ENCODE measurements around the gene RNF39.

The RNF39 gene

DNA sequence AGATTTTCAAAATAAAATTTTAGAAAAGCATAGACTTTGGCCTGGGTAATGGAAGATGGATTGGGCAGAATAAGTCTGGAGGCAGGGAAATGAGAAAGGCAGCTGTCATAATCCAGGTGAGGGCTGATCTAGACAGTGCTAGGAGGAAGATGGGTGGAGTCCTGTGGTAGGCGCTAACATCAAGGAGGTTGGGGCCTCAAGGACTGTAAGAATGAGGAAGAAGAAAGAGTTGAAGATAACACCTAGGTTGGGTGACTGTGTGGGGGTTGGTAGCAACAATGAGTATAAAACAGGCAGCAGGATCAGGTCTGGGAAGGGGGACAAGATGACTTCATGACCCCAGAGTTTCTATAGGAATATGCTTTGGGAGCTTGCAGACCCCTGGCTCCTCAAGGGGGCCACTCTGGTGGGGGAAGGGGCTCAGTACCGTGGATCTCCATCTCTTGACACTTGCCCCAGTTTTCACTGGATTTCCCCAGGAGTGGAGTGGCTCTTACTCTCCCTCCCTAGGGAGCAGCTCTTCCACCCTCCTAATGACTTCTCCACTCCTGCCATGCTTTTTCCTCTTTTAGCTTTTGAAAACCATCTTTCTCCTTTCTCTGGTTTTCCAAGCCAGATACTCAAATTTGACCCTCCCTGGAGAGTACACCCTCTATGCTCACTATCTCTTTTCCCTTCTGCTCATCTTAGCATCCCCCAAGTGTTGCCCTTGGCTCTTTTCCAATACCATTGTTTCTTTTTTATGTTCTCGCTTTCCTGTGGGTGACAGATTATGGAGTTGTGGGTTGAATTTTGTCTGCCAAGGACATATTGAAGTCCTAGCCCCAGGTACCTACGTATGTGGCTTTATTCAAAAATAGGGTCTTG is 22.6 kb upstream of the RNF39 start:
- DNase-seq (ENCODE audit: extremely low read depth in 1 of 2, low read depth in 1 of 2), result no peak

DNA sequence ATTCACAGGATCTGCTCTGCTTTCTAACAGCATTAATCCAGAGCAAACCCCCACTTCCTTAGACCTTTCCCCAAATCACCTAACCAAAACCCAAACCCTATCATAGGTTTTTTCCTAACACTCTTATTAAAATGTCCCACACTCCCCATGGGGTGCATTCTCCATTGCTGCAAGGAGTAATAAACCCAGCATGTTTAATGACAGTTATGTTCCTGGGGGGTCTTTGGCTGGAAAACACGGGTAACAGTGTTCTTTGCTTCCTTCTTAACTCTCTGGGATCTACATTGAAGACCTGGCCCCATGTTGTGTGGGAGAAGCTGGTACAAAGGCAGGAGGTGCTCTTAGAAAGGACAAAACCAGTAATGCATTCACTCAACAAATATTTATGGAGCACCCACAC is 21.3 kb upstream of the RNF39 start:
- no peak for DNase-seq (ENCODE audit: extremely low read depth in 1 of 2, low read depth in 1 of 2)

DNA sequence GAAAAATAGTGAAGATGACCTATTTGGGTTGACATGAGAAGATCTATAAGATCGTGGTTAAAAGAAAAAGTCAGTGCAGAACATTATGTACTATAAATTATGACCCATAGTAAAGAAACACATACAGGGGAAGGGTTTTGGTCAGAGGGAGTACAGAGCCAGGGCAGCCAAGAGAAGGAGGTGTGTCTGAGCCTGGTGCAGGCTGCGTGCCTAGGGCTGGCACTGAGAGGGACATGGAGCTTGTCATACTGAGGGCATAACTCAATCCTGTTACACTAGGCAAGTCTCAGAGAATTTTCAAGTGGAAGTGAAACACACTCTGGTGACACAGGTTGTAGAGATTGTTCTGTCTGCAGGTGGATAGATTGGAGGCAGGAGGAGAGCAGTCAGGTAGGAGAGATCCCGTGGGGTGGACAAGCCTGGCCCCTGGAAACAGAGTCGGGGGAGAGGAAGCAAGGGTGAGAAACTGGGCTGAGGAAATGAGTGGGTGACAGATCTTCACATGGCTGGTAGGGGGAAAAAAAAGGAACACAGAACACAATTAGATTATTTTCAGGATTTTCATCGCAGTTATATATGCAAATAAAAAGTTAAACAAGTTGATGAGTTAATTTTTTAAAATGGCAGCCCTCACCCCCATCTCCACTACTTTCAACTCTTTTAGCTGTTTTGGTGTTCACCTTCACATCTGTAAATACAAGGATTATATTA is 18.5 kb upstream of the RNF39 start:
- DNase-seq (ENCODE audit: extremely low read depth in 1 of 2, low read depth in 1 of 2), result no peak

DNA sequence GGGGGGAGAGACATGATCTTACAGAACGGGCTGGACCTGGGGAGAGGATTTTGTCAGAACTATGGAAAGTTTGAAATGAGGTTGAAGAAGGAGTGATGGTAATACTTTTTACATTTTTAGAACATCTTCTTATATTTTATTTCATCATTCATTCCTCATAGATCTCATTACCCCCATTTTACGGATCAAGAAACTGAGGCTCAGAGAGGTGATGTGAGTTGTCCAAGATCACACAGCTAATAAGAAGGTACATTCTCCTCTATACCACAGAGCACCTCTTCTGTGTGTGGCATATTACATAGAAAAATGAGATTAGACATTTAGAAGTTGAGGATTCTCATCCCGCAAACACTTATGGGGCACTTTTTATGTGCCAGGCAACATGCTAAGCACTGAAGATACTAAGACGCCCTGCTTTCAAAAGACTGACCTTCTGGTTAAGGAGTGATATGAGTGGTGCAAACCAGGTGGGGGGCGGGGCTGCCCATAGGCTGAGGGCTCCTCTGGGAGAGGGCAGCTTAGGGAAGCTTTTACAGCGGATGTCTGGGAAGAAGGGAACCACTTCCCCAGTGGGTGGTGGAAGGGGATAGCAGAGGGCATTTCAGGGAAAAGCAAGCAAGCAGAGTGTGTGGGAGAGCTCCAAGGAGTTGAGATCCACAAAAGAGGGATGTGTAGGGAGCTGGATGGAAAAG is 17.4 kb upstream of the RNF39 start:
- DNase-seq (ENCODE audit: extremely low read depth in 1 of 2, low read depth in 1 of 2), result no peak

DNA sequence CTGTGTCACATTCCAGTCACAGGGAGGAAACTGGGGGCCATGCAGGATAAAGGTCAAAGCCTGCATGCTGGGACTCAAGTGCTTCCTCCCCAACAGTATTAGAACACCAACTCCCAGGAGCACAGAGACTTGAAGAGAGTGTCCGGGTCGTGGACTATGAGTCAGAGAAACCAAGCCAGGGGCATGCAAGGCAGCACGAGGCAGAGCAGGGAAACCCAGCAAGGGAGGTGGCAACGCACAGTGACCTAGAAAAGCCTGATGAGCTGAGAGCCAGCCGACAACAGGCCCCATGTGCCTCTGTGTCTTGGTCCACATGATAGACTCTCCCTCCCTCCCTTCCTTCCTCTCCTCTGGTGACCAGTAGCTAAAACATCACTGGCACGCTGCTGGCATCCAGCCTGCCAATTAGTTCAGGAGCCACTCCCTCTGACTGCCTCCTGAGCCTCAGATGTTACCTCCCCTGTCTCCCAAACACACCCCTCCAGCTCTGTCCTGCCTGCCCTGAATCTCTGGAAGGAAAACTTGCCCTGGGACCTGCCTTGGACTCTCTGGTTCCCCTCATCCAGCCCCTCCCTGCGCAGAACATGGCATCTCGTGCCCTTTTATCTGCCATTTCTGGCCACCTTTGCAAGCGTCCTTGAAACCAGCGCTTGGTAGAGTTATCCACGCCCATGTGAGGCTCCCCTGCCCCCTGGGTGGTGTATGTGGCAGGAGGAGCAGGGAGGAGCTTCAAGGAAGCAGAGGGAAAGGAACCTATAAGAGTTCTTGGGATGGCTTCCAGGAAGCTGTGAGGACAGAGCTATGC is 16.2 kb upstream of the RNF39 start:
- no peak for DNase-seq (ENCODE audit: extremely low read depth in 1 of 2, low read depth in 1 of 2)

DNA sequence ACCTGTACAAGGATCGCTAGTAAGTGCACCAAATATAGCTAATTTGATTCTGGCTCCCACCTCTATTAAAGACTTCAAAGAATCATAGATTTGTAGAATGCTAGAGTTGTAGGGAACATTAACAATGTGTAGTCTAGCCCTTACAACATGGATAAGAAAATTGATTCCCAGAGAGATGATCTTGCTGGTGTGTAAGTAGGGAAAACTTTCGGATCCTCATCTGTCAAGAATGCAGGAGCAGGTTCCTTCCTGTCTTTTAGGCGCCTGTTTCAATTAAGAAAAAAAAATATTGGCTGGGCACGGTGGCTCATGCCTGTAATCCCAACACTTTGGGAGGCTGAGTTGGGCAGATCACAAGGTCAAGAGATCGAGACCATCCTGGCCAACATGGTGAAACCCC is 12.3 kb upstream of the RNF39 start:
- no peak for DNase-seq (ENCODE audit: extremely low read depth in 1 of 2, low read depth in 1 of 2)

DNA sequence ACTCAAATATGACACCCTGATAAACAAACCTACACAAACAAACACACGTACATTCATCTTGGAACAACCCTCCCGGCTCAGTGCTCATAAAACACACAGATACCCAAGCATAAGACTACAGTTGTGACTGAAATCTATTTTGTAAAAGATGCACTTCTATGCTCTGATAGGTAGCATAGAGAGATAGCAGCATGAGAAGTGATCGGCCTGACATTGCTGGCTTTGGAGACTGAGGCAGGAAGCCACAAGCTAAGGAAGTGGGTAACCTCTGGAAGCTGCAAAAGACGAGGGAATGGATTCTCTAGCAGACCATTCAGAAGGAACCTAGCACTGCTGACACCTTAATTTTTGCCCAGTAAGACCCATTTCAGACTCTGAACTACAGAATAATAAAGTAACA is 1.6 kb upstream of the RNF39 start:
- DNase-seq (ENCODE audit: extremely low read depth in 1 of 2, low read depth in 1 of 2), result no peak

DNA sequence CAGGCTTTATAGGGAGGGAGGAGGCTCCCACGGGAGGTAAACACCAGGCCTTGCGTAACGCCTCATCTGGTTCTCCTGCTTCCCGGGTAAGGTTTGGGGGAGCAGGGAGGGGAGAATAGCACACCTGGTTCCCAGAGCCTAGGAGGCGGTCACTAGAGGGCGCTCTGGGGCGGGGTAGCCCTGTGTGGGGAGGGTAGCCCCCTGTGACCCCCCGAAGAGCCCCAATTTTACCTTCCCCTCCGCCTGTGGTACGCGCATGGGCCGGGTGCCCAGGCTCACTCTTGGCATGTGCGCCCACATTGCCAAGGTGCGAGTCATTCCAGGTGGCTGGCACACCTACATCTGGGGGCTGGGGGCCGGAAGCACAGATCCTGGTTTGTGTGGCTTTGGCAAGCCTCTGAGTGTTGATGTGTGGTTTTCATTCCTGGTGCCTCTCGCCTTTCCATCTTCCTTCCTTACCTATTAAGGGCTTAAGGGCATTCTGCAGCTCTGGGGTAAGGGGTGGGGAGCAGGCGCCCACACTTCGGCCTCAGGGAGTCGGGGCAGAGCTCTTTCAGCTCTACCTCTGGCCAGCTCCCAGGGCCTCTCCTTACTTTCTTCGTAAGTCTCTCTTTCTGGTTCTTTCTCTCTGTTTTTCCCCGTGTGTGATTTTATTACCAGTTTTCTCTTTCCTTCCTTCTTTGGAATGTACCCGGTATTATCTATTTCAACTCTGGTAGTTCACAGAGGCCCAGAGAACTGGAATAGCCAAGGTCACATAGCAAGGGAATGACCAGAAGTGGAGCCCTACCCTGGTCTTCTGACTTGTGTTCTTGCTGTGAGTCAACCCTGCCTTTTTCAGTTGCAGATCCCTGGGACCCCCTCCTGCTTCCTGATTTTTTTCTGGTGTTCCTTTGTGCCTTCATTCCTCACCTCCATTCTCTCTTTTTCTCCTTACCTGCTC is 492 bp upstream of the RNF39 start:
- DNase-seq (ENCODE audit: extremely low read depth in 1 of 2, low read depth in 1 of 2), result no peak

DNA sequence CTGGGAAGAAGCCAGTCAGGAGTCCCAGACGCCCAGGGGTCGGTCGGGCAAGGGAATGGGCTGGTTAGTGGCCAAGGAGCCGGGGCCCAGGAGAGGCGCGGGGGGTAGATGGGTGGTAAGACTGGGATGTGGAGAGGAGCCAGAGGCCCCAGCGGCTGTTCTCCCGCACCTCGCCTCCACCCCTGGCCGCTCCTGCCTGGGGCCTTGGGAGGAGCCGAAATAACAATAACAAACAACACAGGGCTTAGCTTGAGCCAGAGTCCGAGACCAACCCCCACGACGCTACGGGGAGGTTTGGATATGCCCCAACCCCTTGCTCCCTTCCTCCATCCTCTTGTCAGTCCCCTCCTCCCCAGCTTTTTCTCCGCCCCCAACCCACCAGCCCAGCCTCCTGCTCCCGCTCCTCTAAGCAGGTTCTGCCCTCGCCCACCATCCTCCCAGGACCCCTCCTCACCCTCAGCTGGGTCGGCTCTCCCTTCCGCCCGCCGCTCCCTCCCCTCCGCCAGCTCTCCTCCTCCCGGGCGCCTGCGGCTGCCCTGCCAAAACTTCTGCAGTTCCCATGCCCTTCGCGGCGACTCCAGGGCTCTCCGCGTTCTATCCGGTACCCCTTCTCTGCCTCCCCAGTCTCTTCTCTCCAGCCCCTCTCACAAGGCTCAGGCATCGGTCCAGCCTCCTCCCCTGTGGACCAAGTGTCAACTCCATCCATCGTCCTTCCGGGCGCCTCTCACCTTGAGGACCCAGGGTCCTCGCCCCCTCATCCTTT is 1.1 kb downstream of the RNF39 start:
- no peak for DNase-seq (ENCODE audit: extremely low read depth in 1 of 2, low read depth in 1 of 2)

DNA sequence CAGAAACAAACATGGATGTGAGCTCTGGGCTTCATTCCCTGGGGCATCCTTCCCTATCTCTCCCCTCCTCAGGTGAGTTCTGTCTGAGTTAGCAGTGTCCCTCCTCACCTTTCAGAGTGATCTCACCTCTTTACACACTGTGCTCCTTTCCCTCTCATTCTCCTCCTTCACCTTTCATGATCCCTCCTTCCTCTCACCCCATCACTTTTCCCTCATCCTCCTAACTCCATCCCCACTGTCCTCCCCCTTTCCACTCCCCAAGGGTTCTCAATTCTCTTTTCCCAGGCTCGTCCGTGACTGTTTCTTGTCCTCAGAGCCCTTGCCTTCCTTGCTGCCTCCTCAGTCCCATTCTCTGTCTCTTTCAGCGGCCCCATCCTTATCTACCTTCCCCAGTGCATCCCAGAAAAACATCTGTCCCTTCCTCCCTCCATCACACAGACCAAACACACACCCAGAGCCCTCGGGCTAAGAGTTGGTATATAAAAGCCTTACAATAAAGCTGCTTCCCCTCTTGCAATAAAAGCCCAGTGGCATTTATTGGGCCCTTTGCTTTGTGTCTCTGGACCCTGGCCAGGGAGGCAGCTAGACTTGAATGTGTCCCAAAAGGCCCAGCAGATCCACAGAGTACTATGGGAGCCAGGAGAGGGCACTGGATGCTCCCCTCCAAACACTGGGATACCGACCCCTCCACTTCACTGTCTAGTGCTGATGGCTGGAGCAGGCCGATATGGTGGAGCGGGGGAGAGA is 1.9 kb downstream of the RNF39 start:
- DNase-seq (ENCODE audit: extremely low read depth in 1 of 2, low read depth in 1 of 2), result no peak

DNA sequence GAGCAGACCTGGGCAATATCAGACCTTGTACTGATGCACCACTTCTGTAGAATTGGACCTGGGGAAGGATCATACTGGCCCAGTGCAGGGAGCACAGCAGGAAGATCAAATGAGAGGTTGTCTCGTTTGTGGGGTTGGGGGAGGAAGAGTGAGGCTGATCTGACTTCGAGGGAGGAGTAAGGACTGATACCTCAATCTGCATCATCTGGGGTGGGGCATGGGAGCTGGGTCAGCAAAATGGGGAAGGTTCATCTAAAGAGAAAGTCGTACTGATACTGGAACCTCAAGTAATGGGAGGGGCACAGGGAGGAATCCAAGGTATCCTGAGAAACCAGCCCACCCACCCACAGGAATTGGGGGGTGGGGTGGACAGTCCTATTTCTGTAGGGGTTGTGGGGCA is 3.7 kb downstream of the RNF39 start:
- DNase-seq (ENCODE audit: extremely low read depth in 1 of 2, low read depth in 1 of 2), result no peak

DNA sequence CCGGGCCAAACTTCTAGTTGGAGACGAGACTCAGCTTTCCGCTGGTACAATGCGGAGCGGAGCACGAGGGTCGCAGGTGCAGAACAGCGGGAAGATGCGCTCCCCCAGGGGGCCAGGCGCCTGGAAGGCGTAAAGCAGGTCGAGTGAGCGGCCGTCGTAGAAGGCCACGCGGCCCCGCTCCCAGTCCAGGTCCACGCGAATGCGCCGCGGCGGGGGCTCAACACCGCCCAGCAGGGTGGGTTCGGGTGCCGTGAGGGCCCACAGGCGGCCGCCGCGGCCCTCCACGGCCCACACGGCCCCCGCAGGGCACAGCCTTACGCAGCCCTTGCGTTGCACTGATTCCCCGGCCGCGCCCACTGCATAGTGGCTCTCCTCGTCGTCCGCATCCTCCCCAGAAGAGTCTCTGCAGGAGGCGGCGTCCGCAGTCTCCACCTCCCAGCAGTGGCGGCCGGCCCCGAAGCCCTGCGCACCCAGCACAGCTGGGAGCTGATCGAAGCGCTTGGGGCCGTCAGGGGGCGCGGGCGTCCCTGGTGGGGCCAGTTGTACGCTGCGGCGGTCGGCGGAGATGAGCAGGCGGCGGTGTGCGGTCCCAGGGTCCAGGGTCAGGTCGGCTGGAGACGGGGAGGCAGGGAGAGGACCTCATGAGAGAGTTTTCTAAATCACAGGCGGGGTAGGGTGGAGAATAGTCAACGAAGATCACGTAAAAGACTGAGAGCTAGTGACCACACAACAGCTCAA is 4.3 kb downstream of the RNF39 start:
- DNase-seq (ENCODE audit: extremely low read depth in 1 of 2, low read depth in 1 of 2), result no peak

DNA sequence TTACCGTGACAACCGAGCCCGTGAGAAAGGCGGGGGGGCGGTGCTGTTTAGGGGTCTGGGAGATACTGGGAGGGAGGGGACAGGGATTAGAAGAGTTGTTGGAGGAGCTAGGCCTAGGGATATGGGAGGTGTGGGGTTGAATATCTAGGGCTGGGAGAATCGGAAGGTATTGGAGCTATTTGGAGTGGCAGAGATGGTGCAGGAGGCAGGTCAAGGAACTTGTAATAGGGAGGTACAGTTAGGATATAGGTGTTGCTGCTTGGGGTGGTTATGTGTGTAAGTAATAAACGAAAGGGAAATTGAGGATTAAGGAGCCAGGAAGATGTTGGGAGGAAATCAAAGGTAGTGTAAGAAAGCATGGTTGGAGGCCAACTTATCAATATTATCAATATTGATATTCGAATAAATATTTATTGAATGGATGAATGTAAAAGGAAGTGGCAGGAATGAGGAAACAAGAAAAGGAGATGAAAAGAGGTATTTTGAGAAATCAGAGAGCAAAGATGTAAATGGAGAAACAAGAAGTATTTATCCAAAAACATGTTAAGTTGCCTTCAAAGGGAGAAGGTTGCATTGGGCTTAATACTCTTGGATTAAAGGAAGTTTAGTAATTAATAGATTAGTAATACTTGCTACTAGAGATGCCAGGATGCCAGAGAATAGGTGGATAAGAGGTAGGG is 8.0 kb downstream of the RNF39 start:
- DNase-seq (ENCODE audit: extremely low read depth in 1 of 2, low read depth in 1 of 2), result no peak

DNA sequence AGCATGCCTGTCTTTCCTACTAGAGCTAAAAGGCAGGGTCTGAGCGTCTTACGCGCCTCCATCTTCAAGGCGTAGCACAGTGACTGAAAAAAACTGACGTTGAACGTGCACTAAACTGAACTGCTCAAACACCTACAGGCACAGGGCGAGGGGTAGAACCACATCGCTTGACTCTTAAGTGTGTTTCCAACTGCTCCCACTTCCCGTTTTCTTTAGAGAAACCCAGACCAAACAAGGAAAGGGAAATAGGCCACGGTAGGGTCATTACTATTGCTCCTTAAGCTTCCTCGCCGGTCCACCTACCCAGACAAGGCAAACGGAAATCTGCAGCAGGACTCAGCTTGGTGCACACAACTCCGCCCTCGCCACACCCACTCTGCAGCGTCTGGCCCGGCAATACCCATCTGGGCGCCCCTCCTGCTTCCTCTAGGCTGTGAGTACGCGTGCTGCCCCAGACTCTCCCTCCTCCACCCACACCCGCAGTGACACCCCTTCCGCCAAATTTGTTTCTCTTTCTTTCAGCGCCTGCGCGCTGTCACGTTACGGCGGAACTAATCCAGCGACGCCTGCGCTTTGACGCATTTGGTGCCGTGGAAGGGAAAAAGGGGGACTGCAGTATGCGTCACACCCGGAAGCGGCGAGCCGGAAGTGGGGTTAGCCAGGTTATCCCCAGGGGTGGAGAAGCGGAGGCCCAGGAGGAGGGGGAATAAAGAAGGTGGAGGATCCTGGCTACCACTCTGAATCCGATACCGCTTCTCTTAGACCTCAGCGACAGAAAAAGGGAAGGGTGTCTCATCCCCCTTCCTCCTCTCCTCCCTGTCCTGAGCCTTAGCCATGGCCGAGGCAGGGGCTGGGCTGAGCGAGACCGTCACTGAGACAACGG is 8.8 kb downstream of the RNF39 start, which contains the start of gene PPP1R11:
PPP1R11 (plus strand) TSS at position 622 of the 883 bp plus-strand sequence; CDS start at position 835, 213 bp downstream.
- peak; percentile 96 to 99 for DNase-seq (ENCODE audit: extremely low read depth in 1 of 2, low read depth in 1 of 2)

DNA sequence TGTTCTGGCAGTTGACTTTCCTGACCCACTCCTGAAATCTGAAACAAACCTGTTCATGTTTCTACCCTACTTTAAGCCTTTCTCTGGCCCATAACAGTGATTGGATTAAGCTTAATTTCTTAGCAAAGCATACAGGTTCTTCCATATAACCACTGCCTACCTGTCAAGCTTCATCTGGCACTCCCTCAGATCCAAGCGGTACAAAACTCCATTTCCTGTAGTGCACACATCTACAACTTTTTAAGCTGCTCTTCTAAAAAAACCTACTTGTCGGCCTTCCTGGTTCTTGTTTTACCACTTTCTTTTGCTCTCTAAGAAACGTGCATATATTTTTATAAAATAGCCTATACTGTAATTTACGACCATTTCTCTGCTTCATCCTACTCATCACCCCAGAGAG is 9.5 kb downstream of the RNF39 start:
- no peak for DNase-seq (ENCODE audit: extremely low read depth in 1 of 2, low read depth in 1 of 2)

DNA sequence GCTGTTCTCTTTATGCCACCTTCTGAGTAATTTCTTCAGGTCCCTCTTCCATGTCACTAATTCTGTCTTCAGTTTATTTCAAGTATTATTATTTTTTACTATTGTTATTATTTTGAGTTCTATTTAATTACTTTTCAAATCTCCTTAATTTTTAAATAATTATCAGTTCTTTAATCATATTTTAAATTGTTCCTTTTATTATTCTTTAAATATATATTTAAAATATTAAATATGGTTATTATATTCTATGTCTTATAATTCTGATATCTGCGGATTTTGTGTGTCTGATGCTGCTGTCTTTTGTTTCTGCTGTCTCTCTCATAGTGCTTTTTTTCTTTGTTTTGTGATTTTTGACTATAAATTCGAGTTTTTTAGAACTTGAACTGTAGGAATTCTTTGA is 12.3 kb downstream of the RNF39 start:
- DNase-seq (ENCODE audit: extremely low read depth in 1 of 2, low read depth in 1 of 2), result no peak

Data from stimulated activated CD8-positive, alpha-beta memory T cell treated with anti-CD3 and anti-CD28 coated beads, Interleukin-7, amount 100 ng/mL, for 48 hours (primary cell).